Measurements from ENCODE around the gene HAPLN1. TPM values are rescaled to one million over a fixed set of nuclear protein-coding genes. Genes with fewer than 3 reads are reported as not detected.
"Not testable (repeated sequence)": the region's sequence is repeated elsewhere in the genome, so short reads cannot be mapped to it uniquely, and the experiment has no call there.

Gene HAPLN1
- polyA plus RNA-seq (ENCODE audit: insufficient read length in 10 of 10), result under 1 TPM in 6 of 10 donors, not detected in 4; 0.04 to 0.76 (median 0.14) TPM
- long read RNA-seq, donor 1, result 0 reads
- long read RNA-seq, donor 2, result 0 reads
- long read RNA-seq, donor 3, result 0 reads
- long read RNA-seq, donor 4, result 0 reads
- long read RNA-seq, donor 5, full-length matches to known transcripts, result 1 of 1 reads
- long read RNA-seq, donor 5, partial matches to known transcripts, result 0 of 1 reads
- long read RNA-seq, donor 5, other reads (novel, unspliced or antisense), result 0 of 1 reads
- long read RNA-seq, donor 6, result 0 reads
- long read RNA-seq, donor 7, result 0 reads
- long read RNA-seq, donor 8, result 0 reads
- long read RNA-seq, donor 9, result 0 reads

- DNase-seq, result peak in 1 of 3 donors; percentile 32
These were observed at the start of gene HAPLN1 for GRCh38 chr5:83720836-83721537. Gene HAPLN1, minus strand, starts transcription at chr5:83720855. Its CDS starts 47,332 bp downstream, at chr5:83673523.

- no peak for DNase-seq
These were observed 46.8 kb upstream of the HAPLN1 start for GRCh38 chr5:83767409-83767992.

GRCh38 chr5:83764101-83764500 is 43.4 kb upstream of the HAPLN1 start:
- DNase-seq, result no peak

- DNase-seq, result no peak
These were observed 39.9 kb upstream of the HAPLN1 start for GRCh38 chr5:83760579-83760978.

GRCh38 chr5:83752700-83753099 is 32.0 kb upstream of the HAPLN1 start:
- no peak for DNase-seq

GRCh38 chr5:83751201-83751600 is 30.5 kb upstream of the HAPLN1 start:
- no peak for DNase-seq

GRCh38 chr5:83750749-83751148 is 30.1 kb upstream of the HAPLN1 start:
- DNase-seq, result peak in 2 of 3 donors; percentile 5 to 10

GRCh38 chr5:83745816-83746215 is 25.2 kb upstream of the HAPLN1 start:
- DNase-seq, result peak in 1 of 3 donors; percentile 27

- peak in 1 of 3 donors; percentile 12 for DNase-seq
These were observed 24.2 kb upstream of the HAPLN1 start for GRCh38 chr5:83744821-83745220.

- no peak for DNase-seq
These were observed 21.4 kb upstream of the HAPLN1 start for GRCh38 chr5:83742089-83742488.

GRCh38 chr5:83741571-83741970 is 20.9 kb upstream of the HAPLN1 start:
- DNase-seq, result no peak

GRCh38 chr5:83740741-83741140 is 20.1 kb upstream of the HAPLN1 start:
- DNase-seq, result no peak

GRCh38 chr5:83736169-83736568 is 15.5 kb upstream of the HAPLN1 start:
- not testable (repeated sequence) for DNase-seq

- not testable (repeated sequence) for DNase-seq
These were observed 14.4 kb upstream of the HAPLN1 start for GRCh38 chr5:83735058-83735457.

GRCh38 chr5:83731638-83732037 is 11.0 kb upstream of the HAPLN1 start:
- DNase-seq, result no peak

GRCh38 chr5:83729362-83729761 is 8.7 kb upstream of the HAPLN1 start:
- no peak for DNase-seq

- DNase-seq, result peak in 1 of 3 donors; percentile 58
These were observed 6.3 kb upstream of the HAPLN1 start for GRCh38 chr5:83726912-83727311.

GRCh38 chr5:83724935-83725334 is 4.3 kb upstream of the HAPLN1 start:
- DNase-seq, result no peak

- DNase-seq, result no peak
These were observed 3.3 kb upstream of the HAPLN1 start for GRCh38 chr5:83724001-83724400.

GRCh38 chr5:83723031-83723430 is 2.4 kb upstream of the HAPLN1 start:
- DNase-seq, result no peak

GRCh38 chr5:83721953-83722901 is 1.6 kb upstream of the HAPLN1 start:
- peak; percentile 56 to 82 (median 71) for DNase-seq

Data from muscle of back (tissue), 13 donors.